Embryonic facial prominence (tissue), 1 donor: Measurements from ENCODE around the gene HDAC2.
"Not testable (repeated sequence)": the region's sequence is repeated elsewhere in the genome, so short reads cannot be mapped to it uniquely, and the experiment has no call there.

ENCODE experiments used
- DNase-seq: peaks from one replicate; pipeline ENCODE4 v3.0.0-alpha.2; 2016; ENCODE audit errors: extremely low spot score

The HDAC2 gene

GRCh38 chr6:113970805-113971676 is at the start of gene HDAC2:
Gene HDAC2 (minus strand): TSS chr6:113971148. CDS start chr6:113970908, 240 bp downstream.
- peak; percentile 78 for DNase-seq

- no peak for DNase-seq
These were observed 49.2 kb upstream of the HDAC2 start for GRCh38 chr6:114020196-114020595.

- DNase-seq = not testable (repeated sequence)
These were observed 46.2 kb upstream of the HDAC2 start for GRCh38 chr6:114017146-114017545.

GRCh38 chr6:114014106-114014505 is 43.2 kb upstream of the HDAC2 start:
- DNase-seq = not testable (repeated sequence)

GRCh38 chr6:114011486-114011885 is 40.5 kb upstream of the HDAC2 start:
- not testable (repeated sequence) for DNase-seq

GRCh38 chr6:114010540-114010939 is 39.6 kb upstream of the HDAC2 start:
- DNase-seq = no peak

GRCh38 chr6:114009192-114009591 is 38.2 kb upstream of the HDAC2 start:
- DNase-seq = no peak

GRCh38 chr6:114008331-114008730 is 37.4 kb upstream of the HDAC2 start:
- no peak for DNase-seq

GRCh38 chr6:114007516-114007915 is 36.6 kb upstream of the HDAC2 start:
- DNase-seq = no peak

- no peak for DNase-seq
These were observed 30.4 kb upstream of the HDAC2 start for GRCh38 chr6:114001354-114001753.

- no peak for DNase-seq
These were observed 29.1 kb upstream of the HDAC2 start for GRCh38 chr6:114000069-114000468.

- no peak for DNase-seq
These were observed 28.3 kb upstream of the HDAC2 start for GRCh38 chr6:113999284-113999683.

- no peak for DNase-seq
These were observed 27.9 kb upstream of the HDAC2 start for GRCh38 chr6:113998811-113999210.

GRCh38 chr6:113997116-113997515 is 26.2 kb upstream of the HDAC2 start:
- no peak for DNase-seq

GRCh38 chr6:113995634-113996033 is 24.7 kb upstream of the HDAC2 start:
- no peak for DNase-seq

GRCh38 chr6:113994934-113995342 is 24.0 kb upstream of the HDAC2 start:
- DNase-seq = peak; percentile 54

- no peak for DNase-seq
These were observed 18.7 kb upstream of the HDAC2 start for GRCh38 chr6:113989675-113990074.

- DNase-seq = not testable (repeated sequence)
These were observed 11.7 kb upstream of the HDAC2 start for GRCh38 chr6:113982675-113983074.

- no peak for DNase-seq
These were observed 11.2 kb upstream of the HDAC2 start for GRCh38 chr6:113982055-113982550.

- DNase-seq = no peak
These were observed 10.1 kb upstream of the HDAC2 start for GRCh38 chr6:113980937-113981554.

- no peak for DNase-seq
These were observed 9.0 kb upstream of the HDAC2 start for GRCh38 chr6:113979937-113980336.

GRCh38 chr6:113978084-113978675 is 7.2 kb upstream of the HDAC2 start:
- DNase-seq = no peak

- DNase-seq = no peak
These were observed 5.9 kb upstream of the HDAC2 start for GRCh38 chr6:113976806-113977205.
